Mesenchymal stem cell (in vitro differentiated cells and primary cell): ENCODE measurements around the gene ACSL3.

Experiments
- DNase-seq: peaks from one replicate; pipeline ENCODE4 v3.0.0-alpha.2; 2013
- H2AFZ ChIP-seq: one replicate; pipeline ENCODE4 v1.6.1; 2013; ENCODE audit warnings: low read depth, mild to moderate bottlenecking, control low read depth, inconsistent platforms, low read length, moderate library complexity
- H2AK5ac ChIP-seq: 2 replicates; pipeline ENCODE4 v1.6.1; 2013; ENCODE audit warnings: low read length, moderate library complexity, mild to moderate bottlenecking, inconsistent platforms; ENCODE audit not compliant: severe bottlenecking
- H2BK120ac ChIP-seq: one replicate; pipeline ENCODE4 v1.6.1; 2013; ENCODE audit warnings: low read depth, mild to moderate bottlenecking, inconsistent platforms, low read length, moderate library complexity
- H2BK12ac ChIP-seq, 2 experiments: one replicate each; pipeline ENCODE4 v1.6.1; 2013; ENCODE audit warnings: inconsistent platforms in 2 of 2, low read length in 2 of 2, mild to moderate bottlenecking in 2 of 2, moderate library complexity in 2 of 2, control low read depth in 1 of 2
- H2BK15ac ChIP-seq: one replicate; pipeline ENCODE4 v1.6.1; 2013; ENCODE audit warnings: mild to moderate bottlenecking, low read depth, inconsistent platforms; ENCODE audit not compliant: poor library complexity, severe bottlenecking
- H2BK5ac ChIP-seq: 2 replicates; pipeline ENCODE4 v1.6.1; 2013; ENCODE audit warnings: low read depth, mild to moderate bottlenecking, low read length, control low read depth, inconsistent platforms; ENCODE audit not compliant: poor library complexity, severe bottlenecking
- H3K14ac ChIP-seq, 2 experiments: one replicate each; pipeline ENCODE4 v1.6.1; 2013; ENCODE audit warnings: inconsistent platforms in 2 of 2, low read length in 2 of 2, control low read depth in 1 of 2, mild to moderate bottlenecking in 1 of 2, moderate library complexity in 1 of 2
- H3K18ac ChIP-seq, 2 experiments: one replicate each; pipeline ENCODE4 v1.6.1; 2013; ENCODE audit warnings: inconsistent platforms in 2 of 2, low read length in 2 of 2, control low read depth in 1 of 2, low read depth in 1 of 2, mild to moderate bottlenecking in 1 of 2
- H3K23ac ChIP-seq, 2 experiments: one replicate each; pipeline ENCODE4 v1.6.1; 2013; ENCODE audit warnings: inconsistent platforms in 2 of 2, low read length in 2 of 2, mild to moderate bottlenecking in 2 of 2, moderate library complexity in 2 of 2, control low read depth in 1 of 2
- H3K27ac ChIP-seq: 2 replicates; pipeline ENCODE4 v1.5.1; 2013; ENCODE audit warnings: mild to moderate bottlenecking, moderate library complexity, low read length, control low read depth, inconsistent platforms; ENCODE audit not compliant: poor library complexity, severe bottlenecking
- H3K27me3 ChIP-seq, 2 experiments: 2 replicates each; pipeline versions ENCODE4 v1.6.1 to v1.7.0; 2013; ENCODE audit warnings: low read length in 2 of 2, mild to moderate bottlenecking in 2 of 2, moderate library complexity in 2 of 2, control low read depth in 1 of 2, inconsistent platforms in 1 of 2; ENCODE audit not compliant: control insufficient read depth in 1 of 2, insufficient read depth in 1 of 2
- H3K36me3 ChIP-seq, 2 experiments: 2 replicates each; pipeline versions ENCODE4 v1.6.1 to v1.7.0; 2013; ENCODE audit warnings: low read length in 2 of 2, control low read depth in 1 of 2, inconsistent platforms in 1 of 2, low read depth in 1 of 2, mild to moderate bottlenecking in 1 of 2; ENCODE audit not compliant: insufficient read depth in 2 of 2, control insufficient read depth in 1 of 2
- H3K4ac ChIP-seq, 2 experiments: one replicate each; pipeline ENCODE4 v1.6.1; 2013; ENCODE audit warnings: inconsistent platforms in 2 of 2, low read length in 2 of 2, mild to moderate bottlenecking in 2 of 2, moderate library complexity in 2 of 2, control low read depth in 1 of 2, low read depth in 1 of 2
- H3K4me1 ChIP-seq: 2 replicates; pipeline ENCODE4 v1.6.1; 2013; ENCODE audit warnings: low read depth, low read length, control low read depth; ENCODE audit not compliant: control insufficient read depth, insufficient read depth
- H3K4me2 ChIP-seq: 2 replicates; pipeline ENCODE4 v1.6.1; 2013; ENCODE audit warnings: low read length, mild to moderate bottlenecking, inconsistent platforms; ENCODE audit not compliant: poor library complexity, severe bottlenecking
- H3K4me3 ChIP-seq, 2 experiments: 2 replicates each; pipeline versions ENCODE4 v1.5.1 to v1.7.0; 2013; ENCODE audit warnings: low read length in 2 of 2, mild to moderate bottlenecking in 2 of 2, control low read depth in 1 of 2, low read depth in 1 of 2; ENCODE audit not compliant: insufficient read depth in 1 of 2
- H3K79me1 ChIP-seq: replicated peaks from 2 replicates; pipeline ENCODE4 v1.6.1; 2013; ENCODE audit warnings: mild to moderate bottlenecking, control low read depth, low read length, inconsistent platforms; ENCODE audit not compliant: poor library complexity, severe bottlenecking
- H3K9ac ChIP-seq: 2 replicates; pipeline ENCODE4 v1.7.0; 2013; ENCODE audit warnings: mild to moderate bottlenecking, low read length, moderate library complexity
- H3K9me3 ChIP-seq: 2 replicates; pipeline ENCODE4 v1.7.0; 2013; ENCODE audit warnings: mild to moderate bottlenecking, low read length; ENCODE audit not compliant: control insufficient read depth
- H4K8ac ChIP-seq: one replicate; pipeline ENCODE4 v1.6.1; 2013; ENCODE audit warnings: inconsistent platforms, mild to moderate bottlenecking, low read length, moderate library complexity
- H4K91ac ChIP-seq: one replicate; pipeline ENCODE4 v1.6.1; 2013; ENCODE audit warnings: mild to moderate bottlenecking, low read length, inconsistent platforms
- WGBS: methylation state at CpG from one replicate; pipeline ENCODE4 v1.1.7; 2013; ENCODE audit warnings: mixed read lengths; 5-methylcytosine and 5-hydroxymethylcytosine counted together

The ACSL3 gene

DNA sequence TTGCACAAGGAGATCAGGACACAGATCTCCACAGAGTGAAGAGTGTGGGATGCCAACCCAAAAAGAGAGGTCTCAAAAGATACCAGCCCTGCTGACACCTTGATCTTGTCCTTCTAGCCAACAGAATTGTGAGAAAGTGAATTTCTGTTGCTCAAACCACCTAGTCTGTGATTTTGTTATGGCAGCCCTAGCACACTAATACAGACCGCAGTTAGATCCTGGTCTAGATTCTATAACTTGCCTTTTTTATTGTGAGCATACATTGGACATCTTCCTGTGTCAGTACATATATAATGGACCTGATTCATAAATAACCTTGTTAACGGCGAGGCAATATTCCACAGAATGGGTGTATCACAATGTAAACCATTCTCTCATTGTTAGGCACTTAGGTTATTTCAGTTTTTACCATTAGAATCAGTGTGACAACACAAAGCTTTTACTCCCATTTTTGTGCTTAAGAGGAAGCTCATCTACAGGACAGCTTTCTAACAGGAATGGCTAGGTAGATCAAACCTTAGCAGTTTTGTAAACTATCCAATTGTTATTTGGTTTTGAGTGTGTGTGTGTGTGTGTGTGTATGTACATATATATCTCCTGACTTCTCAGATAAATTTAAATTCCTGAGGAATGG, 89.0 kb downstream of the ACSL3 start:
- H2BK15ac ChIP-seq = no peak overlapping the region
- no peak overlapping the region for H2BK120ac ChIP-seq
- 100% methylated on average over 2 of the region's 3 CpGs for WGBS
- no peak overlapping the region for H3K4ac ChIP-seq
- DNase-seq = no peak
- H3K9ac ChIP-seq = no peak overlapping the region
- no peak overlapping the region for H3K27ac ChIP-seq
- H3K27me3 ChIP-seq = no peaks in the 10 kb centered on the region
- no peak overlapping the region for H4K91ac ChIP-seq
- H3K79me1 ChIP-seq = no peaks in the 10 kb centered on the region
- no peak overlapping the region for H3K4me3 ChIP-seq
- no peak overlapping the region for H2BK12ac ChIP-seq
- no peak overlapping the region for H2BK5ac ChIP-seq
- no peak overlapping the region for H3K14ac ChIP-seq
- H2AK5ac ChIP-seq = no peak overlapping the region
- H2AFZ ChIP-seq = no peak overlapping the region
- no peaks in the 10 kb centered on the region for H3K36me3 ChIP-seq
- H3K23ac ChIP-seq = no peak overlapping the region
- H3K4me2 ChIP-seq = no peak overlapping the region
- H4K8ac ChIP-seq = peak overlapping the region; percentile 30
- H3K4me1 ChIP-seq = peaks cover 10% of the 10 kb centered on the region
- no peaks in the 10 kb centered on the region for H3K9me3 ChIP-seq
- no peak overlapping the region for H3K18ac ChIP-seq

DNA sequence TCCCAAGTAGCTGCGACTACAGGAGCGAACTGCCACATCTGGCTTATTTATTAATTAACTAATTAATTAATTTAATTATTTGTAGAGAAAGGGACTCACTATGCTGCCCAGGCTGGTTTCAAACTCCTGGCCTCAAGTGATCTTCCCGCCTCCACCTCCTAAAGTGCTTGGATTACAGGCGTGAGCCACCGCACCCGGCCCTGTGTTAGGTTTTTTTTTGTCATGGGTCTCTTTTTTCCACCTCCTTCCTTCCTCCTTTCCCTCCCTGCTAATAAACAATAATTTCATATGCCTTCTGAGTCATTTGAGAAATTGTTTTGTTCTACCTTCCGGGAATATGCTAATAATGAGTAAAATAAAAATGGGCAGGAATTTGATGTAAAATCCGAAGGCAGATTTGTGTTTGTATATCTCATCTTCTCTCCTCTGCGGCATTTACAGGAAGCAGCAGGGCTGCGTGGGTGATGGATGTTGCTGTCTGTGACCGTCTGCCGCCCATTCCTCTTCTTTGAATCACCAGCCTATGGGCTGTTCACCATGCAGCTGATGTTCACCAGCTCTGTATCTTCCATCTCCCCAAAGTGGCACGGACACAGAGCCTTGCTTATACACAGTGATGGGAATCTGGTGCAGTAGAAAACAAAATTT, 89.9 kb downstream of the ACSL3 start:
- H4K8ac ChIP-seq = no peak overlapping the region
- H3K4me2 ChIP-seq = peak overlapping the region; percentile 50
- no peak overlapping the region for H2AFZ ChIP-seq
- no peaks in the 10 kb centered on the region for H3K36me3 ChIP-seq
- no peak overlapping the region for H3K4ac ChIP-seq
- no peak overlapping the region for H2BK120ac ChIP-seq
- peak overlapping the region in 1 of 2 experiments; percentile 63 for H3K18ac ChIP-seq
- H2BK12ac ChIP-seq = no peak overlapping the region
- H3K9ac ChIP-seq = peak overlapping the region; percentile 38
- WGBS = 12% methylated on average over 7 of the region's 13 CpGs
- peaks cover 10% of the 10 kb centered on the region for H3K4me1 ChIP-seq
- no peaks in the 10 kb centered on the region for H3K79me1 ChIP-seq
- H3K9me3 ChIP-seq = no peaks in the 10 kb centered on the region
- H3K27ac ChIP-seq = peak overlapping the region; percentile 58
- no peak overlapping the region for H3K23ac ChIP-seq
- no peak overlapping the region for H3K14ac ChIP-seq
- peak; percentile 86 for DNase-seq
- no peak overlapping the region for H2BK15ac ChIP-seq
- H2AK5ac ChIP-seq = no peak overlapping the region
- no peaks in the 10 kb centered on the region for H3K27me3 ChIP-seq
- H3K4me3 ChIP-seq = no peak overlapping the region
- H2BK5ac ChIP-seq = no peak overlapping the region
- H4K91ac ChIP-seq = no peak overlapping the region

DNA sequence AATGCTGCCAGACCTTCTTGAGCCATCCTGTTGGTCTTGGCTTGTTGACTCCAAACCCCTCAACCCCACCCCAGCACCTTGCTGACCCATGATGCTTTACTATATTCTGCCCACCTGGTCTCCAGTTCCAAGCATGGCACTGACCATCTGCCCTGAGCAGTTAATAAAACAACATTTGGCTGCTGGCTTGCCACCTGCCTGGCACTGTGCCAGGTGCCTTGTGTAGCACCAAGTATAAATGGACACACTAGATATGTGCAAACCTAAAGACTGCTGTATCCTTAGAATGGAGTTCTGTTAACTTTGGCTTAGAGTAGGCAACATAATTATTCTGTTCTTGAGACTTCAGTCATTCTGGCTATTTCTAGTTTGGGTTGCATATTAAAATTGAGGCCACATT, 91.4 kb downstream of the ACSL3 start:
- Histone ChIP-seq H3K27ac (no peak overlapping the region), H3K4me3 (no peak overlapping the region), H2AK5ac (peak overlapping the region; percentile 26), H4K8ac (no peak overlapping the region), H3K9ac (no peak overlapping the region), H2AFZ (no peak overlapping the region), H3K23ac (no peak overlapping the region), H3K18ac (no peak overlapping the region), H2BK15ac (no peak overlapping the region), H3K4me2 (no peak overlapping the region), H2BK5ac (no peak overlapping the region), H3K9me3 (no peaks in the 10 kb centered on the region), H4K91ac (no peak overlapping the region), H3K79me1 (no peaks in the 10 kb centered on the region), H3K27me3 (no peaks in the 10 kb centered on the region), H3K36me3 (no peaks in the 10 kb centered on the region), H3K14ac (no peak overlapping the region), H3K4ac (no peak overlapping the region), H2BK120ac (no peak overlapping the region), H2BK12ac (no peak overlapping the region), H3K4me1 (peaks cover 5% of the 10 kb centered on the region)
- no peak for DNase-seq

DNA sequence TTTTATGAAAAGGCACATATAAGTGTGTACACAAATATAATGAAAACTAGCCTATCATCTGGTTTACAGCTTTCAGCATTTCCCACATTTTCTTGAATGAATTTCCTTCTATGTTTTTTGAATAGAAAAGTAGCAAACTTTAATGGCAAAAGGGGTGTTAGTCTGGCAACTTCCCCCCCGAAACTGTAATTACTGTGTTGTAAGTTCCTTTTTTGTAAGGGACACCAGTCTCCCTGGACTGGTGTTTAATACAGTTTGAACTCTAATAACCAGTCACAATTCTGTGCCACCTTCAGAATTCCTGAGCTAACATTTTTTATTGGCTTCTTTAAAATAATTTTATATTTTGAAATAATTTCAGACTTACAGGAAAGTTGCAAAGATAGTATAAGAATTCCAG, 94.2 kb downstream of the ACSL3 start:
- Histone ChIP-seq H3K4me2 (no peak overlapping the region), H3K23ac (no peak overlapping the region), H2BK12ac (no peak overlapping the region), H3K18ac (no peak overlapping the region), H3K14ac (no peak overlapping the region), H3K4me3 (no peak overlapping the region), H3K36me3 (no peaks in the 10 kb centered on the region), H3K4me1 (peaks cover 9% of the 10 kb centered on the region), H2BK120ac (no peak overlapping the region), H2AFZ (no peak overlapping the region), H3K9ac (no peak overlapping the region), H3K4ac (no peak overlapping the region), H4K8ac (no peak overlapping the region), H2BK15ac (no peak overlapping the region), H2BK5ac (no peak overlapping the region), H3K27ac (no peak overlapping the region), H3K27me3 (no peaks in the 10 kb centered on the region), H4K91ac (no peak overlapping the region), H3K79me1 (no peaks in the 10 kb centered on the region), H2AK5ac (no peak overlapping the region), H3K9me3 (no peaks in the 10 kb centered on the region)
- 86% methylated on average over 1 of the region's 1 CpG for WGBS
- DNase-seq = no peak
